Neural cell (in vitro differentiated cells): ENCODE results near the gene RFX6. TPM values are rescaled to one million over a fixed set of nuclear protein-coding genes. Genes with fewer than 3 reads are reported as not detected.
"Not testable (repeated sequence)": the region's sequence is repeated elsewhere in the genome, so short reads cannot be mapped to it uniquely, and the experiment has no call there.

Experiments
- H2AFZ ChIP-seq: fragments of 200-600, 300-800 bp; sonication (generic), shearing (Covaris generic); 2 replicates; pipeline ENCODE4 v1.6.0; 2014; ENCODE audit warnings: low read depth, mild to moderate bottlenecking, antibody characterized with exemption, low read length, moderate library complexity
- H3F3A ChIP-seq: fragments of 200-600 bp; shearing (Covaris generic); 2 replicates; pipeline ENCODE4 v1.6.1; 2016; ENCODE audit warnings: mild to moderate bottlenecking, moderate library complexity, mixed read lengths, antibody characterized with exemption, low read length; ENCODE audit not compliant: insufficient read depth, poor library complexity, severe bottlenecking
- H3K27ac ChIP-seq: fragments of 200-600, 300-800 bp; sonication (generic), shearing (Covaris generic); 2 replicates; pipeline ENCODE4 v1.5.1; 2014; ENCODE audit warnings: mild to moderate bottlenecking, low read length, moderate library complexity
- H3K27me3 ChIP-seq: fragments of 300-800, 200-600 bp; sonication (generic), shearing (Covaris generic); 2 replicates; pipeline ENCODE4 v1.6.0; 2014; ENCODE audit warnings: mild to moderate bottlenecking, low read depth, low read length, moderate library complexity; ENCODE audit not compliant: insufficient read depth
- H3K36me3 ChIP-seq: fragments of 300-800, 200-600 bp; sonication (generic), shearing (Covaris generic); 2 replicates; pipeline ENCODE4 v1.5.1; 2014; ENCODE audit warnings: mild to moderate bottlenecking, antibody characterized with exemption, low read length, moderate library complexity; ENCODE audit not compliant: insufficient read depth
- H3K4me2 ChIP-seq: fragments of 300-800, 200-600 bp; sonication (generic), shearing (Covaris generic); 2 replicates; pipeline ENCODE4 v1.6.0; 2014; ENCODE audit warnings: mild to moderate bottlenecking, low read length
- H3K4me3 ChIP-seq: fragments of 300-800, 200-600 bp; sonication (generic), shearing (Covaris generic); 2 replicates; pipeline ENCODE4 v1.5.1; 2014; ENCODE audit warnings: mild to moderate bottlenecking, low read length, moderate library complexity
- H3K79me2 ChIP-seq: fragments of 200-600 bp; shearing (Covaris generic); replicated peaks from 2 replicates; pipeline ENCODE4 v1.6.0; 2014; ENCODE audit warnings: mild to moderate bottlenecking, low read length, moderate library complexity; ENCODE audit not compliant: insufficient read depth
- H3K9ac ChIP-seq: fragments of 300-800, 200-600 bp; sonication (generic), shearing (Covaris generic); 2 replicates; pipeline ENCODE4 v1.6.1; 2016; ENCODE audit warnings: mild to moderate bottlenecking, low read length, mixed read lengths
- H3K9me2 ChIP-seq: fragments of 200-600 bp; shearing (Covaris generic); 2 replicates; pipeline ENCODE4 v1.6.1; 2016; ENCODE audit warnings: mild to moderate bottlenecking, low read length, mixed read lengths; ENCODE audit not compliant: insufficient read depth
- H3K9me3 ChIP-seq: fragments of 200-600, 300-800 bp; sonication (generic), shearing (Covaris generic); 2 replicates; pipeline ENCODE4 v1.6.1; 2016; ENCODE audit warnings: mild to moderate bottlenecking, mixed run types, low read length, moderate library complexity, mixed read lengths
- H4K20me1 ChIP-seq: fragments of 200-600 bp; shearing (Covaris generic); 2 replicates; pipeline ENCODE4 v1.6.1; 2016; ENCODE audit warnings: mild to moderate bottlenecking, mixed run types; ENCODE audit not compliant: insufficient read depth
- CTCF ChIP-seq: fragments of 450-650 bp; IDR thresholded peaks from 2 replicates; pipeline ENCODE4 v1.5.1; 2014; ENCODE audit warnings: antibody characterized with exemption, mild to moderate bottlenecking, moderate library complexity; ENCODE audit not compliant: poor library complexity, severe bottlenecking
- EP300 ChIP-seq: fragments of 450-650 bp; conservative IDR thresholded peaks from 2 replicates; pipeline ENCODE4 v1.6.1; 2014; ENCODE audit warnings: antibody characterized with exemption, mild to moderate bottlenecking, moderate library complexity; ENCODE audit not compliant: poor library complexity, severe bottlenecking
- EZH2 ChIP-seq: fragments of 200-600, 300-800 bp; shearing (Covaris generic), sonication (generic); IDR thresholded peaks from 2 replicates; pipeline ENCODE4 v1.6.1; 2014; ENCODE audit warnings: antibody characterized with exemption, low read length, borderline replicate concordance, mild to moderate bottlenecking; ENCODE audit not compliant: insufficient read depth, poor library complexity, severe bottlenecking
- MXI1 ChIP-seq: fragments of 450-650 bp; conservative IDR thresholded peaks from 2 replicates; pipeline ENCODE4 v1.6.1; 2014; ENCODE audit warnings: antibody characterized with exemption, mild to moderate bottlenecking; ENCODE audit not compliant: poor library complexity, severe bottlenecking
- POLR2AphosphoS5 ChIP-seq: IDR thresholded peaks from 2 replicates; pipeline ENCODE4 v1.6.1; 2012
- RAD21 ChIP-seq: fragments of 450-650 bp; conservative IDR thresholded peaks from 2 replicates; pipeline ENCODE4 v1.6.1; 2014; ENCODE audit warnings: antibody characterized with exemption, mild to moderate bottlenecking, moderate library complexity
- REST ChIP-seq: IDR thresholded peaks from 2 replicates; pipeline ENCODE4 v1.6.1; 2012; ENCODE audit warnings: borderline replicate concordance
- SMC3 ChIP-seq: fragments of 450-650 bp; conservative IDR thresholded peaks from 2 replicates; pipeline ENCODE4 v1.6.1; 2014; ENCODE audit warnings: antibody characterized with exemption, mild to moderate bottlenecking, moderate library complexity; ENCODE audit not compliant: poor library complexity
- TAF1 ChIP-seq: IDR thresholded peaks from 2 replicates; pipeline ENCODE4 v1.6.1; 2012; ENCODE audit warnings: low read depth
- polyA plus RNA-seq: library from polyadenylated mRNA; depleted of rRNA; stranded (reverse); fragments of >200 nt; gene quantifications from 2 replicates; pipeline ENCODE4 v1.2.3, GENCODE V29; 2014

Gene RFX6
- polyA plus RNA-seq, 1 donor from 2014 or later, result not detected

GRCh38 chr6:116827561-116828240 is 49.3 kb upstream of the RFX6 start:
- Histone ChIP-seq H2AFZ (no peak overlapping the region), H3K9me2 (no peaks in the 10 kb centered on the region), H3K4me2 (no peak overlapping the region), H3K27me3 (no peaks in the 10 kb centered on the region), H3K36me3 (no peaks in the 10 kb centered on the region), H3K79me2 (no peaks in the 10 kb centered on the region), H4K20me1 (no peaks in the 10 kb centered on the region), H3F3A (no peaks in the 10 kb centered on the region), H3K4me3 (no peak overlapping the region), H3K9ac (no peak overlapping the region), H3K9me3 (no peaks in the 10 kb centered on the region), H3K27ac (no peak overlapping the region)
- TF ChIP-seq EZH2 (no peak), CTCF (no peak), EP300 (no peak), POLR2AphosphoS5 (no peak), SMC3 (no peak), RAD21 (no peak), MXI1 (no peak), REST (no peak), TAF1 (no peak)

GRCh38 chr6:116828983-116829382 is 48.1 kb upstream of the RFX6 start, which contains the start of gene GPRC6A:
Gene GPRC6A (minus strand): TSS chr6:116829083. CDS start chr6:116829013, 70 bp downstream.
- H3K9me3 ChIP-seq, result no peaks in the 10 kb centered on the region
- no peaks in the 10 kb centered on the region for H3F3A ChIP-seq
- no peaks in the 10 kb centered on the region for H3K79me2 ChIP-seq
- TF ChIP-seq MXI1, result no peak
- H3K9ac ChIP-seq, result no peak within 1 kb of the TSS
- no peaks in the 10 kb centered on the region for H4K20me1 ChIP-seq
- no peaks in the 10 kb centered on the region for H3K27me3 ChIP-seq
- H3K9me2 ChIP-seq, result no peaks in the 10 kb centered on the region
- no peaks in the 10 kb centered on the region for H3K36me3 ChIP-seq
- H3K4me3 ChIP-seq, result no peak within 1 kb of the TSS
- no peak within 1 kb of the TSS for H3K4me2 ChIP-seq
- H2AFZ ChIP-seq, result no peak within 1 kb of the TSS
- H3K27ac ChIP-seq, result no peak within 1 kb of the TSS

- H3K27me3 ChIP-seq, H3F3A ChIP-seq, H3K79me2 ChIP-seq, H3K9me3 ChIP-seq, H3K4me3 ChIP-seq, H3K9me2 ChIP-seq, H3K36me3 ChIP-seq, H3K9ac ChIP-seq, H3K27ac ChIP-seq, H4K20me1 ChIP-seq, H3K4me2 ChIP-seq, H2AFZ ChIP-seq: not testable (repeated sequence)
Measured at GRCh38 chr6:116834526-116834925, 42.5 kb upstream of the RFX6 start.
